Astrocyte of the spinal cord (primary cell): ENCODE data around the gene SF3B4.

Experiments
- DNase-seq: peaks from one replicate; pipeline ENCODE4 v3.0.0; 2011; ENCODE audit warnings: low read depth, low spot score
- H3K4me3 ChIP-seq: 2 replicates; pipeline ENCODE4 v1.5.1; 2011; ENCODE audit warnings: low read depth, mild to moderate bottlenecking, low read length, moderate library complexity
- in situ Hi-C: cut with HindIII; loops from 2 replicates; pipeline ENCODE4 v1.10.0; 2017; ENCODE audit warnings: low sequenced_read_pairs
- TF ChIP-seq, protein P1 (sequence below): IDR thresholded peaks from 2 replicates; pipeline ENCODE4 v1.5.1; 2012; ENCODE audit warnings: low read depth, mild to moderate bottlenecking, low read length, inconsistent platforms

SF3B4 gene, protein sequence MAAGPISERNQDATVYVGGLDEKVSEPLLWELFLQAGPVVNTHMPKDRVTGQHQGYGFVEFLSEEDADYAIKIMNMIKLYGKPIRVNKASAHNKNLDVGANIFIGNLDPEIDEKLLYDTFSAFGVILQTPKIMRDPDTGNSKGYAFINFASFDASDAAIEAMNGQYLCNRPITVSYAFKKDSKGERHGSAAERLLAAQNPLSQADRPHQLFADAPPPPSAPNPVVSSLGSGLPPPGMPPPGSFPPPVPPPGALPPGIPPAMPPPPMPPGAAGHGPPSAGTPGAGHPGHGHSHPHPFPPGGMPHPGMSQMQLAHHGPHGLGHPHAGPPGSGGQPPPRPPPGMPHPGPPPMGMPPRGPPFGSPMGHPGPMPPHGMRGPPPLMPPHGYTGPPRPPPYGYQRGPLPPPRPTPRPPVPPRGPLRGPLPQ

DNA sequence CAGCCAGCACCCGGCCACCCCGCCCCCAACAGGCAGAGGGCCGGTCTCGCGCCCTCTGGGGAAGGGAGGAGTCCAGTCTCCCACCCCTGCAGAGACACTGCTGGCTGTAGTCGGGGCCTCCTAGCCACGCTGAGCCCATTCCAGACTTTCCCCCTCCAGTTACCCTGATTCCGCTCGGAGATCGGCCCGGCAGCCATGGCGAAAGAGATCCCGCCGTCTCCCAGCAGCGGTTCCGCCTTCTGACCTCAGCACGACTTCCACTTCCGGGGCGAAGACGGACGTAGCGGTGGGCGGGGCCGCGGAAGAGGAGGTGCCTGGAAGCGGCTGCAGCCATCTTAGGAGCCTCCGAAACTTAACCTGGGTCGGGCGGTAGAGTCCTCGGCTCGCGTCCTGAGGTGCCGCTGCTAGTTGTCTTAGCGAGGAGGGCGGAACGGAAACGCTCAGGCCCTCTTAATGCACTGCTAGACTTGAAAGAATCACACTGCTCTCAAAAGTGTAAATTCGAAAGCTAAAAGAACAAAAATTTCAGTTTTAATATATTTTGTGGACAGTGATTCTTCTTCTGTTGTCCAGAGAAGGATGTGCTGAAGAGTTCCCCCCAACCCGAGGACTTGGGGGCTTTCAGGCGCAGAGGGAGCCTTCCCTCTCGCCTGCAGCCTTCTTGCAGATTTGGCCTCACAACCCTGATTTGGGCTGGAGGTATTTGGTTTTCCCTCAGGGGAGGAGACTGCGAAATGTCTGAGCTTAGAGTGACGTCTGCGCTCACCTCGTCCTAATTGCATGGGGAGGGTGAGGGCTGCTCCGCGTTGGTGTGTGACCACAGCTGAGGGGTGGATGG lies at the start of gene SF3B4:
TSS of gene SF3B4 (minus strand) at position 241 of the 838 bp plus-strand sequence. CDS start at position 197, 44 bp downstream.
- peak within 1 kb of the TSS; percentile 87 for H3K4me3 ChIP-seq
- TF ChIP-seq, protein P1, sequence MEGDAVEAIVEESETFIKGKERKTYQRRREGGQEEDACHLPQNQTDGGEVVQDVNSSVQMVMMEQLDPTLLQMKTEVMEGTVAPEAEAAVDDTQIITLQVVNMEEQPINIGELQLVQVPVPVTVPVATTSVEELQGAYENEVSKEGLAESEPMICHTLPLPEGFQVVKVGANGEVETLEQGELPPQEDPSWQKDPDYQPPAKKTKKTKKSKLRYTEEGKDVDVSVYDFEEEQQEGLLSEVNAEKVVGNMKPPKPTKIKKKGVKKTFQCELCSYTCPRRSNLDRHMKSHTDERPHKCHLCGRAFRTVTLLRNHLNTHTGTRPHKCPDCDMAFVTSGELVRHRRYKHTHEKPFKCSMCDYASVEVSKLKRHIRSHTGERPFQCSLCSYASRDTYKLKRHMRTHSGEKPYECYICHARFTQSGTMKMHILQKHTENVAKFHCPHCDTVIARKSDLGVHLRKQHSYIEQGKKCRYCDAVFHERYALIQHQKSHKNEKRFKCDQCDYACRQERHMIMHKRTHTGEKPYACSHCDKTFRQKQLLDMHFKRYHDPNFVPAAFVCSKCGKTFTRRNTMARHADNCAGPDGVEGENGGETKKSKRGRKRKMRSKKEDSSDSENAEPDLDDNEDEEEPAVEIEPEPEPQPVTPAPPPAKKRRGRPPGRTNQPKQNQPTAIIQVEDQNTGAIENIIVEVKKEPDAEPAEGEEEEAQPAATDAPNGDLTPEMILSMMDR: no peak
- DNase-seq: peak; percentile 94
- in situ Hi-C loops: no loop called here

DNA sequence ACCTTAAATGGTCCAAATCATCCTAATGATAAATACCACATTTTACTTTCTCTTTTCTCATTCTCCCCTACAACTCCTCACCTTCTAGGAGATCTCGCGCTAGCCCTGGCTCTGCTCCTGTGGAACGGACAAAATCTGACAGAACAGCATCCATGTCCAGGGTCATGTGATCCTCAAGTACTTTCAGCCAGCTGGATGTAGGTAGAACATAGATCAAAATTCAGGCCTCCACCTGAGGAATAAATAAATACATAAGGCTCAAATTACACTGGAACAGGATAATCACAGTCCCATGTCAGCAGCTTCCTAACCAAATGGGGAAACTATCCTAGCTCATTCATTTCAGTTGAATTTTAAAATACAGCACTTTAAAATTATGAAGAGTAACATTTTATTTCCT lies 49.7 kb upstream of the SF3B4 start:
- no peak for DNase-seq
- H3K4me3 ChIP-seq: no peak overlapping the region
- TF ChIP-seq, protein P1: no peak
- in situ Hi-C loops: no loop called here

DNA sequence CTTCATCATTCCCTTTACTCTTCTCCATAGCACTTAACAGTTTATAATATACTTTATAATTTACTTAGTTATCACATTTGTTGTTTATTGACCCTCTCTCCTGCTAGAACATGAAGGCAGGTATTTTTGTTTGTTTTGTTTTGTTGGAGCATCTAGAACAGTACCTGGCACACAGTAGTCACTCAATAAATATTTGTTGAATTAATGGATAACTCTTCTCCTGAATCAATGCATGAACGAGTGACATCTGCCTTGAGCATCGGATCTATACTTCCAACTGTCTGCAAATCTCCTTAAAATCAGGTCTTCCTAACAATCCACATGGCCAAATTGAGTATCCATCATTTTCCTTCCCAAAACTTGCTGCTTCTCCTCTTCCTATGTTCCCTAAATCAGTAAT lies 44.9 kb upstream of the SF3B4 start:
- TF ChIP-seq, protein P1: no peak
- H3K4me3 ChIP-seq: no peak overlapping the region

DNA sequence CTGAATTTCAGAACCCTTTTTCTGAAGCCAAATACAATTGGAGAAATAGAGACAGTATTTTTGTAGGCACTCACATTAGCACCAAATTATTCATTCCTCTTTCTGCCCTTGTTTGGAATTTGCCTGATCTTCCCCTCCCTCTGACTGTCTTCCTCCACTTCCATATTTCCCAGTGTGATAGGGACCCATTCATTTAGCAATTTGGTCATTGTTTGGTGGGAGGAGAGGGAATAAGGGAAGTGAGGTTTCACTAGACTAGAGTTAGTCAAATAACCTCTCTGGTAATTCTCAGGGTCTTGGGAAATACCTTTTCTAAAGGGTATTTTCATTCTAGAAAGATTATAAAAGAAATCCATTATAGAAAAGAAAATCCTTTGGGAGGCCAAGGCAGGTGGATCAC lies 40.0 kb upstream of the SF3B4 start:
- TF ChIP-seq, protein P1: no peak
- no peak overlapping the region for H3K4me3 ChIP-seq
- in situ Hi-C loops: no loop called here
- DNase-seq: no peak

More for the DNA sequence above, 44.9 kb upstream of the SF3B4 start:
- no peak for DNase-seq
- in situ Hi-C loops: no loop called here

DNA sequence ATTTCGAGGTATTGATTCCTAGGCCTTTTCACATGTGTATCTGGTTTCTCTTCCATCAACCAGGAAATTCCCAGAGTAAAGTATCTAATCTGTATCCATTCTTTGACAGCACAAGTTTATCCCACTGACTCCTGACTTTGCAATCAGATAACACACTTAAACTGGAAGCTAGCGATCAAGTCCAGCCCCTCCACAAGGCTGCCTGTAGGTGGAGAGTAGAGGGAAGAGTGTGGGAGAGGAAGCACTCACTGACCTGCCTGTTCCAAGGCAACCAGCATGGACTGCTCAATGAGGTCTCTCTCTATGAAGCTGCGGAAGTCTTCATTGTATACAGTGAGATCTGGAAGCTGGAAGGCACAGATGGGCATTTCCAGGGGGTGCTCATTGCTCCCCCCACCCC lies 39.4 kb upstream of the SF3B4 start:
- in situ Hi-C loops: no loop called here
- TF ChIP-seq, protein P1: no peak
- no peak for DNase-seq
- H3K4me3 ChIP-seq: no peak overlapping the region

DNA sequence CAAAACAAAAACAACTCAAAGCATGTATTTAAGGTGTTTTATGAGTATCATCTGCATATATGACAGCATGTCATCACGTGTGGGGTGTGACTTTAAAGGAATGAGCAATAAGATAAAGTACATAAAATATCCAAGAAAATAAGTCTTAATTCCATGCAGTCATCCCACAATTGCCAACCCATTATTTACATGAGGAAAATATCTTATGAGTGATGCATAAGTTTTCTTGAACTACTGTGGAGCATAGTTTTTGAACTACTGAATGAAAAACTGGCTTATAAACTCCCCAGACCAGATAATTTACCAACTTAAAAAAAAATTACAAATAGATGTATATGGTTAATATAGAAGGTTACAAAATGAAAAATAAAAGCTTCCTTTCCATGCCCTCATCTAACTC lies 38.8 kb upstream of the SF3B4 start:
- in situ Hi-C loops: no loop called here

More for the DNA sequence above, 38.8 kb upstream of the SF3B4 start:
- no peak for DNase-seq
- TF ChIP-seq, protein P1: no peak
- no peak overlapping the region for H3K4me3 ChIP-seq
